Suprapubic skin (tissue), 3 donors: ENCODE results near the gene DDX4.

Experiments
- POLR2A ChIP-seq, 2 donors: fragments of 450-650 bp; IDR thresholded peaks; one replicate each; pipeline ENCODE4 v1.6.1; 2017; ENCODE audit warnings: antibody characterized with exemption in 2 of 2, mild to moderate bottlenecking in 2 of 2, moderate library complexity in 2 of 2
- TF ChIP-seq, protein P1 (sequence below), 2 donors: fragments of 200-600 bp in 1 of 2; fragments of 450-650 bp in 1 of 2; sonication (generic) in 1 of 2; IDR thresholded peaks; one replicate each; pipeline ENCODE4 v1.5.1; 2016 to 2019; ENCODE audit warnings: antibody characterized with exemption in 2 of 2, mild to moderate bottlenecking in 1 of 2, moderate library complexity in 1 of 2

DNA sequence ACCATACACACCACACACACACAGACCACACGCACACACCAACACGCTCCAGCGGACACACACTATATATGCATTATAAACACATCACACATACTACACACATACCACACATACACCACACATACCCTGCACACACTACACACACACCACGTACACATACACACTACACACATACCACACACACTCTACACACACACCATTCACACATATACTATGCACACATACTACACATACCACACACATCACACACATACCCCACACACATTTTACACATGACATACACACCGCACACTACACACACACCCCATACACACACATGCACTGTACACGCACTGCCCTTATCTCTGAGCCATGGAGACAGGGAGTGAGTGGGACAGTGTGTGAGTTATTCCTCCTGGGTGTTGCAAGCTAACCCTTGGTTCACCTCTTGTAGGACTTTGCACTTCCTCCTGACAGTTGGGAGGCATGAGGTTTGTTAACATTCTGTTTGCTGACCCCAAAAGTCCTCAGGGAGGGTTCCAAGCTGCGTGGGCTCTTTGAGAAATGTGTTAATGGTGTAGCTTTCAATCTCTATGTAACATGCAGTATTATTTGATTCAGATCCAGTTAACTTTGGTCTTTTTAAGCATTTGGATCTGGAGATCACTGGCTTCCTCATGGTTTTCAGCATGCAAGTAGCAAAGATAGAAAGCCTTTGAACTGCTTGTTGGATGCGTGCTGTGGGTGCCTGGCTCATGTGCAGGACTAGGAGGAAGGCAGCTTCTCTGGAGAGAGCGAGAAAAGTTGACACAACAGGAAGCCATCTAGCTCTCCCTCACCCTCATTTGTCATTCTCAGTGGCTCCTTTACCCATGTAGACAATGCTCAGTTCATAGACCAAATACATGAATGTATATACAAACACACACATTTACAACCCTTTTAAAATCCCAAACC, 127.0 kb downstream of the DDX4 start:
- no peak for TF ChIP-seq POLR2A (IDR thresholded peaks at IDR 0.05)
- TF ChIP-seq, protein P1, sequence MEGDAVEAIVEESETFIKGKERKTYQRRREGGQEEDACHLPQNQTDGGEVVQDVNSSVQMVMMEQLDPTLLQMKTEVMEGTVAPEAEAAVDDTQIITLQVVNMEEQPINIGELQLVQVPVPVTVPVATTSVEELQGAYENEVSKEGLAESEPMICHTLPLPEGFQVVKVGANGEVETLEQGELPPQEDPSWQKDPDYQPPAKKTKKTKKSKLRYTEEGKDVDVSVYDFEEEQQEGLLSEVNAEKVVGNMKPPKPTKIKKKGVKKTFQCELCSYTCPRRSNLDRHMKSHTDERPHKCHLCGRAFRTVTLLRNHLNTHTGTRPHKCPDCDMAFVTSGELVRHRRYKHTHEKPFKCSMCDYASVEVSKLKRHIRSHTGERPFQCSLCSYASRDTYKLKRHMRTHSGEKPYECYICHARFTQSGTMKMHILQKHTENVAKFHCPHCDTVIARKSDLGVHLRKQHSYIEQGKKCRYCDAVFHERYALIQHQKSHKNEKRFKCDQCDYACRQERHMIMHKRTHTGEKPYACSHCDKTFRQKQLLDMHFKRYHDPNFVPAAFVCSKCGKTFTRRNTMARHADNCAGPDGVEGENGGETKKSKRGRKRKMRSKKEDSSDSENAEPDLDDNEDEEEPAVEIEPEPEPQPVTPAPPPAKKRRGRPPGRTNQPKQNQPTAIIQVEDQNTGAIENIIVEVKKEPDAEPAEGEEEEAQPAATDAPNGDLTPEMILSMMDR (IDR thresholded peaks at IDR 0.05) = no peak
